ENCODE results near the gene CDC25A.
"Not testable (repeated sequence)": the region's sequence is repeated elsewhere in the genome, so short reads cannot be mapped to it uniquely, and the experiment has no call there.

The CDC25A gene

GRCh38 chr3:48211776-48212175 is 23.6 kb upstream of the CDC25A start:
- not testable (repeated sequence) for H3K9me3 Mint-ChIP-seq, H3K27me3 Mint-ChIP-seq, H3K4me1 Mint-ChIP-seq, DNase-seq, ATAC-seq, H3K27ac Mint-ChIP-seq, H3K4me3 Mint-ChIP-seq

- DNase-seq, H3K9me3 Mint-ChIP-seq, H3K4me3 Mint-ChIP-seq, H3K27me3 Mint-ChIP-seq, H3K27ac Mint-ChIP-seq, H3K4me1 Mint-ChIP-seq, ATAC-seq: not testable (repeated sequence)
Measured at GRCh38 chr3:48210534-48210933, 22.3 kb upstream of the CDC25A start.

- no peak for ATAC-seq
- Mint-ChIP-seq H3K27ac (no peak overlapping the region), H3K4me1 (no peaks in the 10 kb centered on the region), H3K9me3 (no peaks in the 10 kb centered on the region), H3K4me3 (no peak overlapping the region), H3K27me3 (no peaks in the 10 kb centered on the region)
- no peak for DNase-seq
Measured at GRCh38 chr3:48209445-48209844, 21.2 kb upstream of the CDC25A start.

GRCh38 chr3:48208076-48208475 is 19.9 kb upstream of the CDC25A start:
- DNase-seq (no peak), ATAC-seq (no peak)
- Mint-ChIP-seq H3K4me3 (no peak overlapping the region), H3K4me1 (no peaks in the 10 kb centered on the region), H3K9me3 (no peaks in the 10 kb centered on the region), H3K27ac (no peak overlapping the region), H3K27me3 (no peaks in the 10 kb centered on the region)

- Mint-ChIP-seq H3K4me3 (no peak overlapping the region), H3K9me3 (no peaks in the 10 kb centered on the region), H3K27ac (no peak overlapping the region), H3K27me3 (no peaks in the 10 kb centered on the region), H3K4me1 (no peaks in the 10 kb centered on the region)
- DNase-seq: no peak
- no peak for ATAC-seq
Measured at GRCh38 chr3:48202632-48203031, 14.4 kb upstream of the CDC25A start.

- Mint-ChIP-seq H3K27me3 (peaks cover 4% of the 10 kb centered on the region), H3K4me1 (peaks cover 4% of the 10 kb centered on the region), H3K4me3 (no peak overlapping the region), H3K9me3 (no peaks in the 10 kb centered on the region), H3K27ac (no peak overlapping the region)
- ATAC-seq (no peak), DNase-seq (no peak)
Measured at GRCh38 chr3:48199117-48199516, 10.9 kb upstream of the CDC25A start.

GRCh38 chr3:48196611-48197010 is 8.4 kb upstream of the CDC25A start:
- ATAC-seq (no peak), DNase-seq (no peak)
- Mint-ChIP-seq H3K4me1 (peaks cover 6% of the 10 kb centered on the region), H3K4me3 (no peak overlapping the region), H3K27me3 (peaks cover 11% of the 10 kb centered on the region), H3K9me3 (no peaks in the 10 kb centered on the region), H3K27ac (peak overlapping the region in 1 of 2 donors; percentile 39)

- H3K27ac Mint-ChIP-seq: no peak overlapping the region
- H3K27me3 Mint-ChIP-seq: peaks cover 11% of the 10 kb centered on the region
- ATAC-seq (no peak), DNase-seq (peak in 1 of 2 donors; percentile 17)
- H3K4me3 Mint-ChIP-seq: peak overlapping the region in 1 of 2 donors; percentile 38
- no peaks in the 10 kb centered on the region for H3K9me3 Mint-ChIP-seq
- H3K4me1 Mint-ChIP-seq: peaks cover 6% of the 10 kb centered on the region
Measured at GRCh38 chr3:48194446-48195071, 6.3 kb upstream of the CDC25A start.

- no peak for ATAC-seq
- Mint-ChIP-seq H3K9me3 (no peaks in the 10 kb centered on the region), H3K27ac (no peak overlapping the region), H3K4me3 (no peak overlapping the region), H3K4me1 (peaks cover 29% of the 10 kb centered on the region), H3K27me3 (peaks cover 19% of the 10 kb centered on the region)
- DNase-seq: no peak
Measured at GRCh38 chr3:48190911-48191310, 2.7 kb upstream of the CDC25A start.

GRCh38 chr3:48189321-48189720 is 1.1 kb upstream of the CDC25A start:
- no peaks in the 10 kb centered on the region for H3K9me3 Mint-ChIP-seq
- peaks cover 17% of the 10 kb centered on the region for H3K27me3 Mint-ChIP-seq
- peak overlapping the region in 1 of 2 donors; percentile 50 for H3K27ac Mint-ChIP-seq
- H3K4me3 Mint-ChIP-seq: peak overlapping the region in 1 of 2 donors; percentile 20
- DNase-seq (no peak), ATAC-seq (no peak)
- H3K4me1 Mint-ChIP-seq: peaks cover 29% of the 10 kb centered on the region

GRCh38 chr3:48187579-48188265 is 495 bp downstream of the CDC25A start:
- peaks cover 25% of the 10 kb centered on the region for H3K4me1 Mint-ChIP-seq
- peak overlapping the region; percentile 95 to 96 for H3K27ac Mint-ChIP-seq
- peaks cover 8% of the 10 kb centered on the region for H3K27me3 Mint-ChIP-seq
- H3K4me3 Mint-ChIP-seq: peak overlapping the region; percentile 95 to 96
- DNase-seq (no peak), ATAC-seq (peak; percentile 47)
- no peaks in the 10 kb centered on the region for H3K9me3 Mint-ChIP-seq

GRCh38 chr3:48187301-48187578 is 977 bp downstream of the CDC25A start:
- no peaks in the 10 kb centered on the region for H3K9me3 Mint-ChIP-seq

GRCh38 chr3:48186631-48187300 is 1.5 kb downstream of the CDC25A start:
- DNase-seq (no peak), ATAC-seq (no peak)
- peak overlapping the region; percentile 94 to 98 for H3K27ac Mint-ChIP-seq
- H3K9me3 Mint-ChIP-seq: no peaks in the 10 kb centered on the region
- H3K4me3 Mint-ChIP-seq: peak overlapping the region; percentile 85 to 96
- H3K27me3 Mint-ChIP-seq: peaks cover 8% of the 10 kb centered on the region
- peaks cover 25% of the 10 kb centered on the region for H3K4me1 Mint-ChIP-seq

More at GRCh38 chr3:48187301-48187578, 977 bp downstream of the CDC25A start:
- H3K27me3 Mint-ChIP-seq: peaks cover 8% of the 10 kb centered on the region
- H3K4me1 Mint-ChIP-seq: peaks cover 25% of the 10 kb centered on the region
- peak overlapping the region; percentile 94 to 98 for H3K27ac Mint-ChIP-seq
- DNase-seq: no peak
- H3K4me3 Mint-ChIP-seq: peak overlapping the region; percentile 85 to 96
- ATAC-seq: no peak

GRCh38 chr3:48185129-48185528 is 3.1 kb downstream of the CDC25A start:
- ATAC-seq (no peak), DNase-seq (no peak)
- Mint-ChIP-seq H3K4me3 (no peak overlapping the region), H3K27me3 (peaks cover 8% of the 10 kb centered on the region), H3K27ac (no peak overlapping the region), H3K9me3 (no peaks in the 10 kb centered on the region), H3K4me1 (peaks cover 25% of the 10 kb centered on the region)

- ATAC-seq (no peak), DNase-seq (no peak)
- Mint-ChIP-seq H3K4me3 (no peak overlapping the region), H3K27ac (no peak overlapping the region), H3K9me3 (no peaks in the 10 kb centered on the region), H3K27me3 (peaks cover 8% of the 10 kb centered on the region), H3K4me1 (peaks cover 25% of the 10 kb centered on the region)
Measured at GRCh38 chr3:48184299-48184698, 3.9 kb downstream of the CDC25A start.

- Mint-ChIP-seq H3K27me3 (no peaks in the 10 kb centered on the region), H3K4me1 (no peaks in the 10 kb centered on the region), H3K4me3 (no peak overlapping the region), H3K9me3 (no peaks in the 10 kb centered on the region), H3K27ac (no peak overlapping the region)
- no peak for ATAC-seq
- no peak for DNase-seq
Measured at GRCh38 chr3:48180531-48181253, 7.5 kb downstream of the CDC25A start.
